ENCODE measurements around the gene RAVER1.

RAVER1 gene

GRCh38 chr19:10266706-10267105 is 66.6 kb downstream of the RAVER1 start:
- no peak for DNase-seq
